ENCODE results near the gene SLC15A4.

The SLC15A4 gene

DNA sequence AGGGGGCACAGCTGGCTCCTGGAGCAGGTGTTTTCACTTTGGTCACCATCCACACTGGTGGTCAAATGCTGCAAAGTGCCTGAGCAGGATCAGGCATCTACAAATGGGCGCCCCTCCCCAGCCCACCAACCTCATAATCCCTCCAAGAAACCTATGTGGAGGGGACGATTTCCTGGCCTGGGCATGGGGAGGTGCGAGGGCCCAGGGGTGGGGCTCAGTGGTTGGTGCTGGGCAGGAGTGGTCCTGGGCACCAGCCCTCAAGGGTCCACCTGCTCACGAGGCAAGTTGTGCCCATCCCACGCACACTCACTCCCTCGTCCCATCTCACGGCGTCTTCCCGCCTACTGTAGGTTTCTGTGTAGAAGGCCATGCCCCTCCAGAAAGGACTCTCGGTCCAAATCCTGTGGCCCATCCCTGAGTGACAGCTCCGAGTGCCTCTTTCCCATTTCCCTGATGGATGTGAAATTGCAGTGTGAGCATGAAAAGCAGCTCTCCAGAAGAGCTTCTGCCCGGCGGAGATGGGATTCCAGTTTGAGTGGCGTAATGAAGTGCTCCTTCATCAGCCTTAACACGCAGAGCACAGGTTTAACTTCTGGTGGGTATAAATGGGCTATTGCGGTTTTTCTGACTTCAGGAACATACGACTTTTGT, 36.9 kb downstream of the SLC15A4 start:
- H3K4me1 ChIP-seq (ENCODE audit: low read length) = peaks cover 32% of the 10 kb centered on the region
- no peak overlapping the region for H3K4me3 ChIP-seq (ENCODE audit: low read length)
- no peaks in the 10 kb centered on the region for H3K79me2 ChIP-seq (ENCODE audit: low read length)
- no peak for TF ChIP-seq EZH2phosphoT487 (IDR thresholded peaks at IDR 0.05; ENCODE audit: low read depth)
- no peak for TF ChIP-seq CTCF (IDR thresholded peaks at IDR 0.05; ENCODE audit: low read depth, low read length)
- no peak overlapping the region for H3K9ac ChIP-seq (ENCODE audit: low read length)
- peaks cover 4% of the 10 kb centered on the region; the same call in 1 of the 2 replicates for H4K20me1 ChIP-seq (ENCODE audit: insufficient read depth, low read length)
- H3K27me3 ChIP-seq (ENCODE audit: low read depth, low read length) = no peaks in the 10 kb centered on the region
- H3K27ac ChIP-seq (ENCODE audit: low read length) = no peak overlapping the region
- H3K4me2 ChIP-seq (ENCODE audit: low read length) = no peak overlapping the region
- peaks cover 15% of the 10 kb centered on the region for H3K36me3 ChIP-seq (replicated peaks; ENCODE audit: low read depth, low read length)
- no peak overlapping the region for H2AFZ ChIP-seq (ENCODE audit: low read depth, low read length)
- no peaks in the 10 kb centered on the region for H3K9me3 ChIP-seq (ENCODE audit: insufficient read depth, low read length)

DNA sequence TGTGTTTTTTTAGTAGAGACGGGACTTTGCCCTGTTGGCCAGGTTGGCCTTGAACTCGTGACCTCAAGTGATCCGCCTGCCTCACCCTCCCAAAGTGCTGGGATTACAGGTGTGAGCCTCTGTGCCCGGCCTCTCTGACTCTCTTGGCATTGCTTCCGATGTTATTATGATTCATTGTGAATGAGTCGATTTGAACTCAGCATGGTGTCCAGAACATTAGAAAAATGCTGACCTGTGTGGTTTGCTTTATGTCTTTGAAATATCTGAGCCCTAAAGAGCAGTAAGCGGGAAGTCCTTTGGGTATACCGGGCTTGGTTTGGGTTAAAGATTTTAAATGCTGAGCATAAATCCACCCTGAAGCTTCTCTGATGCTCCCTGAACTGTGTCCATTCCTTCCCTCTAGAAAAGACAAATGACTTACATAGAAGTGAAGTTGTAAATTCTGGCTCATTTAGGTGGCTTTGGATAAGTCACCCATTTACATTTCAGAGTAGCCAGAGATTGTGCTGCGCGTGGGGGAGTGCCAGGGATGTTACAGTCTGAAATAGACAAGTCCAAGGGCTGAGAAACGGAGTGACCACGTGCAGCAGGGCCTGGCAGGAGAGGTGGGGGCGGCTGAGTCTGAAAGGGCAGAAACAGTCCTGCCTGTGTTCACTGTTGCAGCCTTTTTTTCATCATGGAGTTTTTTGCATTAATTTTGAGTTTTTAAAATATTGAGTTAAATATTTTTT, 39.6 kb downstream of the SLC15A4 start:
- Histone ChIP-seq H3K36me3 (replicated peaks; ENCODE audit: low read depth, low read length) (no peaks in the 10 kb centered on the region), H3K4me1 (ENCODE audit: low read length) (peaks cover 8% of the 10 kb centered on the region)

DNA sequence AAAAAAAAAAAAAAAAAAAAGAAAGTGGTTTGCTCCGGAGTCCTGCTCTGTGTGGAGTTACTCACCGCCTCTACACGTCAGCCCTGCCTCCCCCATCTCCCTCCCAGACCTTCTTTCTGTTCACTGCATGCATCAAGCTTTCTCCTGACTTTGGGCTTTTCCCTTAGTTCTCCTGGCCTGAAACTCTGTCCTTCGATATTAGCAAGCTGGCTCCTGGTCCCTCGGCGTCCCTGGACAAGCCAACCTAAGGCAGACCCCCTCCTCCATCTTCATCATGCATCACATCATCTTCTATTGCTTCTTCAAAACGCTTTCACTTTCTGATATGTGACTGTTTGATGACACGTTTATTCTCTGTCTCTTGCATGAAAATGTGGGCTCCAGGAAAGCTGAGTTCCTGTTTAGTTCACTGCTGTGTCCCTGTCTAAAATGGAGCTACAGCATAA, 40.6 kb downstream of the SLC15A4 start:
- no peak overlapping the region for H3K27ac ChIP-seq (ENCODE audit: low read length)
- no peak overlapping the region for H3K9ac ChIP-seq (ENCODE audit: low read length)
- peak overlapping the region; percentile 60 for H3K4me3 ChIP-seq (ENCODE audit: low read length)
- H3K4me1 ChIP-seq (ENCODE audit: low read length) = peaks cover 7% of the 10 kb centered on the region
- H4K20me1 ChIP-seq (ENCODE audit: insufficient read depth, low read length) = no peaks in the 10 kb centered on the region
- H3K4me2 ChIP-seq (ENCODE audit: low read length) = peak overlapping the region; percentile 62
- no peaks in the 10 kb centered on the region for H3K27me3 ChIP-seq (ENCODE audit: low read depth, low read length)
- TF ChIP-seq CTCF (IDR thresholded peaks at IDR 0.05; ENCODE audit: low read depth, low read length) = no peak
- no peak for TF ChIP-seq EZH2phosphoT487 (IDR thresholded peaks at IDR 0.05; ENCODE audit: low read depth)
- no peaks in the 10 kb centered on the region for H3K79me2 ChIP-seq (ENCODE audit: low read length)
- 0 out of 2 replicates have a peak overlapping the region, but pooled peaks have one; percentile 45 for H2AFZ ChIP-seq (ENCODE audit: low read depth, low read length)
- no peaks in the 10 kb centered on the region for H3K9me3 ChIP-seq (ENCODE audit: insufficient read depth, low read length)
- H3K36me3 ChIP-seq (replicated peaks; ENCODE audit: low read depth, low read length) = no peaks in the 10 kb centered on the region

More for the DNA sequence above, 39.6 kb downstream of the SLC15A4 start:
- H2AFZ ChIP-seq (ENCODE audit: low read depth, low read length) = no peak overlapping the region
- H3K4me3 ChIP-seq (ENCODE audit: low read length) = no peak overlapping the region
- H4K20me1 ChIP-seq (ENCODE audit: insufficient read depth, low read length) = no peaks in the 10 kb centered on the region
- H3K27ac ChIP-seq (ENCODE audit: low read length) = no peak overlapping the region
- H3K27me3 ChIP-seq (ENCODE audit: low read depth, low read length) = no peaks in the 10 kb centered on the region
- H3K4me2 ChIP-seq (ENCODE audit: low read length) = no peak overlapping the region
- no peaks in the 10 kb centered on the region for H3K79me2 ChIP-seq (ENCODE audit: low read length)
- TF ChIP-seq EZH2phosphoT487 (IDR thresholded peaks at IDR 0.05; ENCODE audit: low read depth) (no peak), CTCF (IDR thresholded peaks at IDR 0.05; ENCODE audit: low read depth, low read length) (no peak)
- no peak overlapping the region for H3K9ac ChIP-seq (ENCODE audit: low read length)
- no peaks in the 10 kb centered on the region for H3K9me3 ChIP-seq (ENCODE audit: insufficient read depth, low read length)

DNA sequence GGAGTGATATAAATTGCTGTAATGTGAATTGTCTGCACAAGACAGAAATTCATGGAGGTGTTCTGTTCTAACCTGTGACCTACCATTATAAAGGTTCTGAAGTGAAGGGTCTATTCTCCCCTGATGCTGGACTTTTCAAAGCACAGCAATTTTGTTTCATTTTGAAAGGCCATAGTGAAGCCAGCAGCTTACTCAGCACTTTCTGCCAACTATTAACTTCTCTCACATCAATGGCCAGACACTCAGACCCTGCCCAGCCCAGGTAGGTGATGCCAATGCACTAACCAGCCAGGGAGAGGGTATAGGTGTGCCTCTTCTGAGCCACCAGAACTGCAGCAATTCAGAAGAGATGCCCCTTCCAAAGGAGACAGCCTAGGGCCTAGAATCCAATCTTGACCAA, 43.9 kb downstream of the SLC15A4 start:
- no peak overlapping the region for H3K27ac ChIP-seq (ENCODE audit: low read length)
- no peak overlapping the region for H3K4me3 ChIP-seq (ENCODE audit: low read length)
- H3K4me1 ChIP-seq (ENCODE audit: low read length) = peaks cover 7% of the 10 kb centered on the region
- H3K9ac ChIP-seq (ENCODE audit: low read length) = no peak overlapping the region
- no peak overlapping the region for H3K4me2 ChIP-seq (ENCODE audit: low read length)
- H2AFZ ChIP-seq (ENCODE audit: low read depth, low read length) = no peak overlapping the region
- no peaks in the 10 kb centered on the region for H4K20me1 ChIP-seq (ENCODE audit: insufficient read depth, low read length)
- no peaks in the 10 kb centered on the region for H3K9me3 ChIP-seq (ENCODE audit: insufficient read depth, low read length)
- H3K27me3 ChIP-seq (ENCODE audit: low read depth, low read length) = no peaks in the 10 kb centered on the region
- H3K79me2 ChIP-seq (ENCODE audit: low read length) = no peaks in the 10 kb centered on the region
- no peak for TF ChIP-seq EZH2phosphoT487 (IDR thresholded peaks at IDR 0.05; ENCODE audit: low read depth)
- TF ChIP-seq CTCF (IDR thresholded peaks at IDR 0.05; ENCODE audit: low read depth, low read length) = no peak
- no peaks in the 10 kb centered on the region for H3K36me3 ChIP-seq (replicated peaks; ENCODE audit: low read depth, low read length)

Measured in OCI-LY3 (cell line).